Fibroblast of skin of left quadriceps (primary cell): ENCODE measurements around the gene NTN5.
A peak's percentile ranks its signal among the peaks of the same experiment; 100 is the strongest.
"Not testable (repeated sequence)": the region's sequence is repeated elsewhere in the genome, so short reads cannot be mapped to it uniquely, and the experiment has no call there.

Experiments used
- DNase-seq, 2 experiments: peaks; one replicate each; pipeline ENCODE4 v3.0.0-alpha.2; 2013; ENCODE audit warnings: low read depth in 2 of 2

NTN5 gene

GRCh38 chr19:48696353-48697010 lies 23.7 kb upstream of the NTN5 start:
- DNase-seq: no peak

GRCh38 chr19:48695743-48696352 lies 23.0 kb upstream of the NTN5 start, which contains the start of gene FUT2:
Gene FUT2 (plus strand): TSS chr19:48695971. CDS start chr19:48702957, 6,986 bp downstream.
- DNase-seq: no peak

DNA sequence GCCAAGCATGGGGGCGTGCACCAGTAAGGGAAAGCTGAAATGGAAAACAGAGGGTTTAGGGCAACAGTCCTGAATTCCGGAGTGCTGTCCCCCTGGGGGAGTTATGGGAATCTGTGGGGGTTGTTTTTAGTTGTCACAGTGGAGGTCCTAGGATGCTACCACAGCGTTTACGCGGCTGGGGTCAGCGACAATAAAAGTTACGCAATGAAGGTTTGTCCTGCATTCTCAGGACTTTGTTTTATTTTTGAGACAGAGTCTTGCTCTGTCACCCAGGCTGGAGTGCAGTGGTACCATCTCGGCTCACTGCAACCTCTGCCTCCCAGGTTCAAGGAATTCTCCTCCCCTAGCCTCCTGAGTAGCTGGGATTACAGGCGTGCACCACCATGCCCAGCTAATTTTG lies 20.8 kb upstream of the NTN5 start:
- DNase-seq: not testable (repeated sequence)

GRCh38 chr19:48689449-48689848 lies 16.6 kb upstream of the NTN5 start:
- no peak for DNase-seq

DNA sequence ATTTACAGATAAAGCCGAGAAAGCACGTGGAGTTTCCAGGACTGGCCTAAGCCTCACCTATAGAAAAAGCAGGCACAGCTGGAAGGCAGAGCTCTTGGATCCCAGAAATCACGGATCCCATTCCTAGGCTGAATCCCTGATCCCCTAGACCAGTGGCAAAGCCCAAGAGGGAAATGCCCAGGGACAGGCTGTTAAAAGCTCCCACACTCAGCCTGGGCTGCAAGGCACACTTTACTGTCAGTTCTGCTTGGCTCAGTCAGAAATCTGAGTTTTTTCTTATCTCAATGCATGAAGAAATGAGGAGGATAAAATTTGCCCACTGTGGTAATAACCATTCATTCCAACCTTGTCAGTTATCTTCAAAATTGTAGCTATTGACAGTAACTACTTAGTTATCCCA lies 15.0 kb upstream of the NTN5 start:
- DNase-seq: no peak

- not testable (repeated sequence) for DNase-seq
These were observed 13.8 kb upstream of the NTN5 start for GRCh38 chr19:48686637-48687036.

DNA sequence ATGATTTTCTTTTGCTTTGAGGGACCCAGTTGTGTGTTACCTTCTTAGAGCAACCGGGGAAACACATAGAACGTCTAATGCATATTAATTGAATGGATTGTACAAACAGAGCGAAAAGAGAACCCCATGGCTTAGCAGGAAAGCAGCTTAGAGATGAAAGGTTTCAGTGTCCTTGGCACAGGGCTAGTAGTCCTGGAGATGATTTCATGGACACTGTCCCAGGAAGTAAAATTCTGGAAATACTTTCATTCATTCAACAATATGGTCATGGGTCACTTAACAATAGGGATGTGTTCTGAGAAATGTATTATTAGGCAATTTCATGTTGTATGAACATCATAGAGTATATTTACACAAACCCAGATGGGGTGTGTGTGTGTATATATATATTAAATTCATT lies 13.3 kb upstream of the NTN5 start:
- no peak for DNase-seq

- DNase-seq: no peak
These were observed 12.8 kb upstream of the NTN5 start for GRCh38 chr19:48685583-48685982.

DNA sequence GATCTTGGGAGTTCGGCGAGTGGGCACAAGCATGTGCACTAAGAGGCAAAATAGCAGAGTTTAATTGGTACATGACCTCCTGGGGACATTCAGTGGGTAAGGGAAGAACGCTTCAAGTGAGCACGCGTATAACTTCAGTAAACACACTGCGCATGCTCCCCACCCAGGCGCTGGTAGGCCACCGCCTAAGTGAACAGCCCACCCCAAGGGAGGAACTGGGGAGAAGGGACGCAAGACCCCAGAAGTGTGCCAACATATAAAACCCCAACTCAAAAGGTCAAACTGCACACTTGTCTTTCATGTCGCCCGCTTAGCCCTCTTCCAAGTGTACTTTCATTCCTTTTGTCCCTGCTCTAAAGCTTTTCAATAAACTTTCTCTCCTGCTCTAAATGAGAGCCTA lies 10.5 kb upstream of the NTN5 start:
- peak in 1 of 2 experiments; percentile 14 for DNase-seq

- DNase-seq: no peak
These were observed 8.3 kb upstream of the NTN5 start for GRCh38 chr19:48681127-48681470.

GRCh38 chr19:48680436-48681126 lies 7.8 kb upstream of the NTN5 start:
- no peak for DNase-seq

DNA sequence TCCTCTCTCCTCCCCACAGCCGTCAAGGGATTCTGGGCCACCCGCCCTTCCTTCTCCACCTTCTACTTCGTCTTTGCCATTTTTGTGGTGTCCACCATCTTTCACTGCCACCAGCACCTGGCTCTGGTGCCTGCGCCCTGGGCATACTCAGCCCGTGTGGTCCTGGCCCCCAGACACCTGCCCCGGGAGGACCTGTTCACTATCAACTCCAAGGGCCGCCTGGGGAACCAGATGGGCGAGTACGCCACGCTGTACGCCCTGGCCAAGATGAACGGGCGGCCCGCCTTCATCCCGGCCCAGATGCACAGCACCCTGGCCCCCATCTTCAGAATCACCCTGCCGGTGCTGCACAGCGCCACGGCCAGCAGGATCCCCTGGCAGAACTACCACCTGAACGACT lies 7.2 kb upstream of the NTN5 start:
- not testable (repeated sequence) for DNase-seq

DNA sequence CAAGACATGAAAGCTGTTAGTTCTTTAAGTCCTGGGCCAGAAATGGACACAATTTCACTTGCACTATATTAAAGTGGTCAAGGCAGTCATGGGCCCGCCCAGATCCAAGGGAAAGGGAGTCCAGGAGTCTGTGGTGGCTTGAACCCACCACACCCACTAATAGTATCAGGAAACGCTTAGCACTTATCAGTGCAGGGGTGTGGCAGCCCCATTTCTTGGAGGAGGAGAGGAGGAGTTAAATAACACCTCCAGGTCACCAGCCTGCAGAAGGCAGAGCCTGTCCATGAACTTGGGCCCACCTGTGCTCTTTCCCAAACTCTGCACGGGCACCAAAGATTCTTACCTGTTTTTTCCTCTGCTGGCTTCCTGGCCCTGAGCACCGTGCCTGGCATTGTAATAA lies 5.4 kb upstream of the NTN5 start:
- no peak for DNase-seq

GRCh38 chr19:48676887-48677286 lies 4.1 kb upstream of the NTN5 start:
- DNase-seq: no peak

GRCh38 chr19:48676487-48676886 lies 3.7 kb upstream of the NTN5 start:
- DNase-seq: no peak

DNA sequence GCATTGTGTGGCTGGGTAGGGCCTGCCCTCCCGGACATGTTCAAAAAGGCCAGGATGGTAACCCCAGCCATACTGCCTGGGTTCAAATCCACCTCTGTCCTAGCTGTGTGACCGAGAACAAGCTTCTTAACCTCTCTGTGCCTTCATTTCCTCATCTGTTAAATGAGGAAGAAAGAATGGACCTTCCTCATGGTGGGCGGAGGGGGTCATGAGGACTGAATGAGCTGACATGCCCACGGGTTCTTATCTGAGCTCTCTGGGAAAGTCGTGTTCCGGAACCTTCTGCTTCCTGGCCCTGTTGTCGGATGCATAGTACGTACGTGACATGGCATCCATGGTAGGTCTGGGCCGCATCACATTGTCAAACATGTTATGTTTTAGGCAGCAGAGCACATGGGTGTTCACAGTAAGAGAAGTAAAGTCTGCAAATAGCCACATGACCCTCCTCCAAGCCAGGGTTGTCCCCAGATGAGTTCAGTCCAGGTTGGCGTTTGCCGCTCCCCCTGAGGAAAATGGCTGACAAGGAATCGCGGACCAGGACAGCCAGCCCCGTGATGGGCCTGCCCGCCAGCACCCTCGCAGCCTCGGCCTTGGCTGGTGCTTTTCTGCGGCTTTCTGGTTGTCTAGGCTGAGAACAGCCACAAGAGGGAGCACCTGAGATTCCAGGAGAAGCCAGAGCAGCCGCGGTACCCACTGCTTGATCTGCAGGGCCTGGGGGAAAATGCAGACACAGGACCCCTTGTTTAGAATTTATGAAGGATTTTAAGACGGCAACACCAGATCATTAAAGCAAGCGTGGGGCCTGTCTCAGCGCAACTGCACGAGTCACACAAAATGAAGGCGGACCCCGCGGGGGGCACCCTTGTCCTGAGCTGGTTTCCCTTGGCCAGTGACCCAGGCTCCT lies 2.4 kb upstream of the NTN5 start:
- DNase-seq: peak; percentile 55 to 60

GRCh38 chr19:48674216-48674809 lies 1.5 kb upstream of the NTN5 start:
- DNase-seq: no peak

DNA sequence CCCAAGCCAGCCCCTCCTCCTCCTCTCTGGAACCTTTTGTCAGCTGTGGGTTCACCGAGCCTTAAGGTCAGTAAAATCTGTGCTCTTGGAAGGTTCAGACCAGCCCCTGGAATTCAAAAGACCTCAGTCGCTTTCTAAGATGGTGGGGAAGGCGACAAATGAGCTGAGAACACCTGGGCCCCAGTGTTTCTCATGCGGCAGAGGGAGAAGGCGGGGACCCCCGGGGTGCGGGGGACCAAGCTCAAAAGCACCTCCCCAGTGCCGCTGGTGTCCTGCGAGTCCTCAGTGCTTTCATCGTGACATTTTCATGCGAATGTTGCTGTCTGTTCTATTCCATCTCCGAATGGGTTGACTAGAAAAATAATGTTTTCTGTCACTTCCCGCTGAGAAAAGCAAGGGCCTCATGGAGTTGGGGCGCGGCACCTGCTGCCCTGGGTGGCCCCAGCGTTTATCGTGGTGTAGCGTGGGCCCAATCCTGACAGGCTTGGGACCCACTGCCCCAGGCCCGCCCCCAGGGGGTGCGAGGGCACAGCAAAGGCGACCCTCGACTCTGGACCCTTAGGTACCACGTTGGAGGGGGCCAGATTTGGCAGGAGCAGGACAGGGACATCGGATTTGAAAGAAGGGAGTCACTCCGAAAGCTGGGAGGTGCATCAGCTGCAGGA lies 751 bp upstream of the NTN5 start:
- no peak for DNase-seq

- DNase-seq: no peak
These were observed 1.3 kb downstream of the NTN5 start for GRCh38 chr19:48671446-48671995.

DNA sequence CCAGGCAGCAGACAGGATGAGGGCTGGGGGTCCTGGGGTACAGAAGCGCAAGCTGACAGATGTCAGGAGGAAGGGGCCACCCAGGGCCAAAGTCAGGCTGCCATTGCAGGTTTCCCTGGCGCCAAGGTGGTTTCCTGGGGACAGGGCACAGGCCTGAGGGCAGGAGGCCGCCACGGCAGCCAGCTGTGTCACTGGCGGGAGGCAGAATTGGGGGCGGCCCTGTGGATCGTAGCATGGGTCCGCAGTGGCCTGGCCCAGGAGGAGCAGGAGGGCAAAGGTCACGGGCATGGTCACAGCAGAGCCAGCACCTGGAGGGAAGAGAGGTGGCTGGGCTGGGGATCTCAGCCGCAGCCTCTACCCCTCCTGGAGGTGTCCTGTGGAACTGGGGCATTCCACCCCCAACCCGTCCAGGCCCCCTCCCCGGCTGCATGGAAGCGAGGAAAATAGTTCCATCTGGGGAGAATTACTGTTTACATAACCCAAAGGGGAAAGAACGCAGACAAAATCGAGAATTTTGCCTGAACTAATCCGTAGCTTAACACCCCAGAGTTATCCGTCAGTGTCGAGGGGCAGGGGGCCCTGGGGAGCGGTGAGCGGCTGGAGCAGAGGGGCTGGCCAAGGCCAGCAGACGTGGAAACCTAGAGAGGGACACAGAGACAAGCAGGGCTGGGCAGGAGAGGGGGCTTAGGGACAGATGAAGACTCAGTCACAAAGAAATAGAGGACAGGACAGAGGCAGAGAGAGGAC lies 1.9 kb downstream of the NTN5 start:
- DNase-seq: no peak
